Measurements from ENCODE around the gene ZNF69.
"Not testable (repeated sequence)": the region's sequence is repeated elsewhere in the genome, so short reads cannot be mapped to it uniquely, and the experiment has no call there.

ZNF69 gene

GRCh38 chr19:11924886-11925650 is 37.5 kb downstream of the ZNF69 start, which contains the start of gene ZNF700:
TSS of gene ZNF700 (plus strand) at chr19:11925107. CDS start at chr19:11925211, 104 bp downstream.
- peak within 1 kb of the TSS; percentile 97 for H3K4me3 Mint-ChIP-seq
- H3K36me3 Mint-ChIP-seq = peaks cover under 1% of the 10 kb centered on the region
- peaks cover 23% of the 10 kb centered on the region for H3K4me1 Mint-ChIP-seq
- no peaks in the 10 kb centered on the region for H3K9me3 Mint-ChIP-seq
- DNase-seq (ENCODE audit: low spot score in 2 of 2) (peak; percentile 90), ATAC-seq (ENCODE audit: low read depth) (peak; percentile 84)
- H3K27me3 Mint-ChIP-seq = no peaks in the 10 kb centered on the region
- peak within 1 kb of the TSS; percentile 97 for H3K27ac Mint-ChIP-seq

- not testable (repeated sequence) for DNase-seq (ENCODE audit: low spot score in 2 of 2); ATAC-seq (ENCODE audit: low read depth); H3K9me3 Mint-ChIP-seq; H3K36me3 Mint-ChIP-seq; H3K27me3 Mint-ChIP-seq
- Mint-ChIP-seq H3K27ac (peak overlapping the region; percentile 97), H3K4me3 (peak overlapping the region; percentile 97), H3K4me1 (peaks cover 28% of the 10 kb centered on the region)
Measured at GRCh38 chr19:11925651-11926187, 38.1 kb downstream of the ZNF69 start.

DNA sequence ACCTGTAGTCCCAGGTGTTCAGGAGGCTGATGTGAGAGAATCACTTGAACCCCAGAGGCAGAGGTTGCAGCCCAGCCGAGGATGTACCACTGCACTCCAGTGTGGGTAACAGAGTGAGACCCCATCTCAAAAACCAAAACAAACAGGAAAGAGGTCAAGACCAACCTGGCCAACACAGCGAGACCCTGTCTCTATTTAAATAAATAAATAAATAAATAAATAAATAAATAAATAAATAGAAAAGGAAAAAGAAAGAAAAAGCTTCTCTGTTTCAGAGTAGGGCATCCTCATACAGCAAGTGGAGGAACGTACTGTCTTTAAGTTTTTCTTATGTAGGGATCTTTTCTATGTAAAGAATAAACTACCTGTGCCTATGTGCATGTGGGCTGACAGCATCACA is 39.6 kb downstream of the ZNF69 start:
- peaks cover 4% of the 10 kb centered on the region for H3K36me3 Mint-ChIP-seq
- DNase-seq (ENCODE audit: low spot score in 2 of 2) = no peak
- H3K4me3 Mint-ChIP-seq = no peak overlapping the region
- no peaks in the 10 kb centered on the region for H3K27me3 Mint-ChIP-seq
- peaks cover 37% of the 10 kb centered on the region for H3K4me1 Mint-ChIP-seq
- ATAC-seq (ENCODE audit: low read depth) = no peak
- H3K27ac Mint-ChIP-seq = no peak overlapping the region
- H3K9me3 Mint-ChIP-seq = peaks cover 2% of the 10 kb centered on the region

DNA sequence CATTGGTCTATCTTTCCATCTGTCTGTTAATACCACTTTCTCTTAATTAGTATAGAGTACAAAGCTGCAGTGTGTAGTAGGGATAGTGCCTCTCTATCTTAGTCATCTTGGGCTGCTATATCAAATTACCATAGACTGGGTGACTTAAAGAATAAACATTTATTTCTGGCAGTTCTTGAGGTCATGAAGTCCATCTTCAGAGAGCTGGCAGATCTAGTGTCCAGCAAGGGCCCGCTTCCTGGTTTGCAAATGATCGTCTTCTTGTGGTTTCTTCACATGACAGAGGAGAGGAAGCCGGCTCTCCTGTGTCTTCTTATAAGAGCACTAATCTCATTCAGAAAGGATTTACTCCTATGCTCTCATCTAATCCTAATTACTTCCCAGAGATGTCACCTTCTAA is 43.5 kb downstream of the ZNF69 start:
- H3K27me3 Mint-ChIP-seq = no peaks in the 10 kb centered on the region
- H3K9me3 Mint-ChIP-seq = peaks cover 2% of the 10 kb centered on the region
- peaks cover 23% of the 10 kb centered on the region for H3K4me1 Mint-ChIP-seq
- peaks cover 11% of the 10 kb centered on the region for H3K36me3 Mint-ChIP-seq
- DNase-seq (ENCODE audit: low spot score in 2 of 2) (no peak), ATAC-seq (ENCODE audit: low read depth) (no peak)
- no peak overlapping the region for H3K4me3 Mint-ChIP-seq
- H3K27ac Mint-ChIP-seq = peak overlapping the region; percentile 24

DNA sequence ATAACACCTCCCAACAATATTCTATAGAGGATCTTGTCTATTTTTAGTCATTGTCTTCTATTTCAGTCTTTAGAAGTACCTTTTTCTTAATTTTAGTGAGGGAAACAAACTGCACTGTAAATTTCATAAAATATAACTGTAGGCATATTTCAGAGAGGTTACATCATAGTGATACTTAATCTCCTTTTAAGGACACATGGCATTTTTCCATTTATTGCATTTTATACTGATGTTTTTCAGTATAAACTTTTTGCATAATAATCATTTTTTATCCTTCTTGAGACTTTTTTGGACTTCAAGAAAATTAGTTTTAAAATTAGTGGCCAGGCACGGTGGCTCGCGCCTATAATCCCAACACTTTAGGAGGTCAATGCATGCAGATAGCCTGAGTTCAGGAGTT is 43.9 kb downstream of the ZNF69 start:
- Mint-ChIP-seq H3K9me3 (peaks cover 4% of the 10 kb centered on the region), H3K36me3 (peaks cover 15% of the 10 kb centered on the region), H3K27ac (no peak overlapping the region)

GRCh38 chr19:11935829-11936228 is 48.2 kb downstream of the ZNF69 start:
- H3K9me3 Mint-ChIP-seq; DNase-seq (ENCODE audit: low spot score in 2 of 2); ATAC-seq (ENCODE audit: low read depth); H3K4me3 Mint-ChIP-seq; H3K27ac Mint-ChIP-seq; H3K27me3 Mint-ChIP-seq: not testable (repeated sequence)
- peaks cover 35% of the 10 kb centered on the region for H3K36me3 Mint-ChIP-seq
- peaks cover 10% of the 10 kb centered on the region for H3K4me1 Mint-ChIP-seq

More for the DNA sequence above, 43.9 kb downstream of the ZNF69 start:
- ATAC-seq (ENCODE audit: low read depth) = no peak
- peaks cover 22% of the 10 kb centered on the region for H3K4me1 Mint-ChIP-seq
- no peak overlapping the region for H3K4me3 Mint-ChIP-seq
- no peaks in the 10 kb centered on the region for H3K27me3 Mint-ChIP-seq
- no peak for DNase-seq (ENCODE audit: low spot score in 2 of 2)

DNA sequence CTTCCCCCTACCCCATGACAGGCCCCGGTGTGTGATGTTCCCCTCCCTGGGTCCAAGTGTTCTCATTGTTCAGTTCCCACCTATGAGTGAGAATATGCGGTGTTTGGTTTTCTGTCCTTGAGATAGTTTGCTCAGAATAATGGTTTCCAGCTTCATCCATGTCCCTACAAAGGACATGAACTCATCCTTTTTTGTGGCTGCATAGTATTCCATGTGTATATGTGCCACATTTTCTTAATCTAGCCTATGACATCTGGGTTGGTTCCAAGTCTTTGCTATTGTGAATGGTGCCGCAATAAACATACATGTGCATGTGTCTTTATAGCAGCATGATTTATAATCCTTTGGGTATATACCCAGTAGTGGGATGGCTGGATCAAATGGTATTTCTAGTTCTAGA is 50.8 kb downstream of the ZNF69 start:
- peaks cover 48% of the 10 kb centered on the region for H3K36me3 Mint-ChIP-seq
- ATAC-seq (ENCODE audit: low read depth); H3K4me1 Mint-ChIP-seq; H3K27ac Mint-ChIP-seq; DNase-seq (ENCODE audit: low spot score in 2 of 2); H3K4me3 Mint-ChIP-seq; H3K9me3 Mint-ChIP-seq; H3K27me3 Mint-ChIP-seq: not testable (repeated sequence)

GRCh38 chr19:11941361-11941887 is 53.8 kb downstream of the ZNF69 start:
- H3K27me3 Mint-ChIP-seq, H3K27ac Mint-ChIP-seq: not testable (repeated sequence)

GRCh38 chr19:11942008-11942842 is 54.6 kb downstream of the ZNF69 start:
- Mint-ChIP-seq H3K4me3 (no peak overlapping the region), H3K9me3 (peaks cover 14% of the 10 kb centered on the region), H3K27me3 (no peaks in the 10 kb centered on the region), H3K27ac (no peak overlapping the region), H3K4me1 (no peaks in the 10 kb centered on the region), H3K36me3 (peaks cover 61% of the 10 kb centered on the region)
- no peak for ATAC-seq (ENCODE audit: low read depth)
- no peak for DNase-seq (ENCODE audit: low spot score in 2 of 2)

More at GRCh38 chr19:11941361-11941887, 53.8 kb downstream of the ZNF69 start:
- not testable (repeated sequence) for DNase-seq (ENCODE audit: low spot score in 2 of 2); H3K4me3 Mint-ChIP-seq; H3K4me1 Mint-ChIP-seq; ATAC-seq (ENCODE audit: low read depth)
- peaks cover 58% of the 10 kb centered on the region for H3K36me3 Mint-ChIP-seq
- H3K9me3 Mint-ChIP-seq = peaks cover 14% of the 10 kb centered on the region

- Mint-ChIP-seq H3K27ac (no peak overlapping the region), H3K4me3 (no peak overlapping the region), H3K9me3 (peaks cover 14% of the 10 kb centered on the region), H3K36me3 (peaks cover 64% of the 10 kb centered on the region), H3K27me3 (no peaks in the 10 kb centered on the region), H3K4me1 (no peaks in the 10 kb centered on the region)
- no peak for DNase-seq (ENCODE audit: low spot score in 2 of 2)
- no peak for ATAC-seq (ENCODE audit: low read depth)
Measured at GRCh38 chr19:11942843-11943108, 55.2 kb downstream of the ZNF69 start.

- Mint-ChIP-seq H3K4me1 (no peaks in the 10 kb centered on the region), H3K9me3 (peaks cover 18% of the 10 kb centered on the region), H3K27ac (no peak overlapping the region), H3K4me3 (no peak overlapping the region), H3K27me3 (no peaks in the 10 kb centered on the region), H3K36me3 (peaks cover 76% of the 10 kb centered on the region)
- ATAC-seq (ENCODE audit: low read depth) (no peak), DNase-seq (ENCODE audit: low spot score in 2 of 2) (no peak)
Measured at GRCh38 chr19:11944656-11945055, 57.1 kb downstream of the ZNF69 start.

- peaks cover 22% of the 10 kb centered on the region for H3K9me3 Mint-ChIP-seq
- H3K27ac Mint-ChIP-seq = no peak overlapping the region
- no peaks in the 10 kb centered on the region for H3K4me1 Mint-ChIP-seq
- H3K4me3 Mint-ChIP-seq = no peak overlapping the region
- DNase-seq (ENCODE audit: low spot score in 2 of 2) = no peak
- H3K27me3 Mint-ChIP-seq = no peaks in the 10 kb centered on the region
- no peak for ATAC-seq (ENCODE audit: low read depth)
- peaks cover 71% of the 10 kb centered on the region for H3K36me3 Mint-ChIP-seq
Measured at GRCh38 chr19:11948646-11949045, 61.1 kb downstream of the ZNF69 start.

GRCh38 chr19:11949201-11949600 is 61.6 kb downstream of the ZNF69 start:
- peaks cover 21% of the 10 kb centered on the region for H3K9me3 Mint-ChIP-seq
- H3K4me1 Mint-ChIP-seq = no peaks in the 10 kb centered on the region
- H3K36me3 Mint-ChIP-seq = peaks cover 66% of the 10 kb centered on the region
- ATAC-seq (ENCODE audit: low read depth) (no peak), DNase-seq (ENCODE audit: low spot score in 2 of 2) (no peak)
- H3K27ac Mint-ChIP-seq = no peak overlapping the region
- no peaks in the 10 kb centered on the region for H3K27me3 Mint-ChIP-seq
- no peak overlapping the region for H3K4me3 Mint-ChIP-seq

GRCh38 chr19:11949614-11950080 is 62.1 kb downstream of the ZNF69 start:
- not testable (repeated sequence) for H3K27ac Mint-ChIP-seq; H3K4me1 Mint-ChIP-seq; ATAC-seq (ENCODE audit: low read depth); H3K4me3 Mint-ChIP-seq; DNase-seq (ENCODE audit: low spot score in 2 of 2); H3K27me3 Mint-ChIP-seq
- Mint-ChIP-seq H3K36me3 (peaks cover 62% of the 10 kb centered on the region), H3K9me3 (peaks cover 20% of the 10 kb centered on the region)
